ENCODE data around the gene FXN.

The FXN gene

DNA sequence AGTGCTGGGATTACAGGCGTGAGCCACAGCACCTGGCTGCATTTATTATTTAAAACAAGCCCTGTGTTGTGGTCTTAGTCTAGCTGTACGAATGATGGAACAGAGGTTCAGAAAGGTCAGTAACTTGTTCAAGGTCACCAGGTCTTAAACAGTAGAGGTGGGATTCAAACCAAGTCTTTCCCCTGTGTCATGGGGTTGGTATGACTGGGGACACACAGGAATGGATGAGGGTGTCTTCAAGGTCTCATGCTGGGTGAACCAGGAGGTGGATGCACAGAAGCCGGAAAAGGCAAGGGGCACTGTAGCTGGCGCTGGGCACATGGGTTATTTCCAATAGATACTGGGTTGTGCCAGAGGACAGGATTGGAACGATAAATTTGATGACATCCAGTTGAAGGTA is 106.3 kb downstream of the FXN start:
- DNase-seq (ENCODE audit: low spot score), result no peak

DNA sequence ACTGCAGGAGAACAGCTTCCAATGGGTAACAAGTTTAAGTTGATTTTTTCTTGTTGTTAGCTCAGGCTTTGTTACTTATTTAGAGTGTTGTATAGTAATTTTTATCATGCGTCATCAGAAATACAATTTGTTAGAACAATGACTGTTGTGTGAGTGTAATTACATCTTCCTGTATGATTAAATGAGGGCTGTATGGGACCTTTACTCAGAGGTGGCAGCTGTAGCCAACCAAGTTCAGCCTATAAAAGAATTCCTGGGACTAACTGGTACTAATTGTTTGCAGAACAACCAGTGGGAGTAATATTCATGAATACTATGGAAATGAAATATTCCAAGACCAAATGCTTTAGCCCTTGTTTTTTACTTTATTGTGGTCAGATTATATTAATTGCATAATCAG is 107.7 kb downstream of the FXN start:
- DNase-seq (ENCODE audit: low spot score), result no peak

DNA sequence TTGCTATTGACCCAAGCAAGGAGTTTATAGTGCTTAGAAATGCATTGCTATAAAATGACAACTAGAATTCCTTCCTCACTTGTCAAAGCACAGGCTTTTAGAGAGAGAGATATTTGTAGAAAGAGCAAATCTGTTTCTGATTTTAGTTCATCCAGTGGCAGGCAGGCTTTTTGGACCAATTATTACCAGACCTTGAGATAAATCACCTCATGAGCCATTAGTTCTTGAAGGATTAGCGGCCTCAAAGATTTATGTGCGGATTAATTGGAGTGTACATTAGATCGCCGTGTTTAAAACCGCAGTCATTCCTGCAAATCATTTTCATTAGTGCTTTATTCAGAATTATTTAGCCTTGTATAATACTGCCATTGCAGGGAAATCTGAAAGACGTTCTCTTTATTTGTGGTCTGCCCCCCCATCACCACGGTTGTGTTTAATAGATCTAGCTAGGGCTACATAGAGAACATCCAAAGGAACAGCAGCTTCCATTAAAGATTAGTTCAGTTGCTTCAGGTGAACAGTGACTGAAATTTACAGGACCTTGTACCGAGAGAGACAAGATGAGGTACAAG is 109.7 kb downstream of the FXN start:
- no peak for DNase-seq (ENCODE audit: low spot score)

DNA sequence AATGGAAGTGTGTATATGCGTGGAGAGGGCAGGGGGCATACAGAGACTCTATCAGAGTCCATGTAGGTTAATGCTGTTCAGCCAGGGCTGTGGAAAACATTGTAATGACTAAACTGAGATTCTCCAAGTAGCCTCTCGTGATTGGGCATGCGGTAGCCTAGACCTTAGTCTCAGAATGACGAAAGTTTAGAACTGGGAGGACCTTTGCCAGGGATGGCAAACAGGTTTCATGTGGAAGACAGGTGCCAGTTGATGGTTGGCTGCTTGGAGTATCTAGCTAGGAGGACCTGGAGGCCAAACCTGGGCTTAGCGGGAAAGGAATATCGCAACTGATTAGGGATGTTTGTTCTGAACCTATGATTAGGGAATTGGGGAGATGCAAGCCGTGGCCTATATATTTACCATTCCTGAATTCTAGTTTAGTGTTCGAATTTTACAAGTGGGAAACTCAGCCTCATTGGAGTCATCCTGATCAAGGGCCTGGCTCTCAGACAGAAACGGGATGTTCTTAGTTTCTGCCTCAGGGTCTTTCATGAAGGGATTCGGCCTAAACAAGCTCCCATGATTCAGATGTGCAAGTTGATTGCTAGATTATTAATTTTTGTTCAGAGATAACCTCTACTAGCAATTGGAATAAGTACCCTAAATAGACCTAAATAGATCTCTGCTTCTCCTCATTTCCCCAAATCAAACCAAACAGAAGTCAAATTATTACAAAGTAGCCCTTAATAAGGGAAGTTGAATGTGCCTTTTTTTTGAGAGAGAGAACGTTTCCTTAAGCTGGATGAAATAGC is 111.7 kb downstream of the FXN start:
- DNase-seq (ENCODE audit: low spot score), result no peak

DNA sequence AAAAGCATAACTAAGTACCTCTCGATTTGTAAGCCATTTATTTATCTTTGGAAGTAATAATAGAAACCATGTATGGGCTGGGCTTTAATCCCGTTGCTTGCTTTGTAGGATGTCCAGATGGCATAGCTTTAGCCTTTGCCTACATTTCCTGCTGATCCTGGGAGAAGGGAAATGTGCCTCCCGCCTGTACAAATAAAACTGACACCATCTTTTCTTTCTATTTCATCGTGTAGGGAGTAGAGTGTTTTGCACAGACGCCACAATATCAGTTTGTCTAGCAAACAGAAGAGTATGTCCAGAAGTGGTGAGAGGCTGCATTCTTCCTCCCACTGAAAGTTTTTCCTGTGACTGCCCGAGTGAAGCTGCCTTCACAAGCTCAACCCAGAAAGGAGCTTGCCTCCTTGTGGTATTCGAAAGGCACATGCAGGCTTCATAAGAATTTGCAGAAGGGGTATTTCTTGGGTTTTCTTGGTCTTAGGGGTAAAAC is 113.8 kb downstream of the FXN start:
- no peak for DNase-seq (ENCODE audit: low spot score)

Data from HuH-7 (cell line).